Hepatocyte (in vitro differentiated cells): ENCODE measurements around the gene FSIP1. TPM values are rescaled to one million over a fixed set of nuclear protein-coding genes. Genes with fewer than 3 reads are reported as not detected.

Experiments used
- DNase-seq: peaks from one replicate; pipeline ENCODE4 v3.0.0-alpha.2; 2016; ENCODE audit warnings: low spot score
- H2AFZ ChIP-seq: fragments of 200-600 bp; sonication (generic); 2 replicates; pipeline ENCODE4 v1.6.0; 2016; ENCODE audit warnings: antibody characterized with exemption, mild to moderate bottlenecking
- H3K27ac ChIP-seq: fragments of 200-600 bp; sonication (generic); 2 replicates; pipeline ENCODE4 v1.5.1; 2016; ENCODE audit warnings: mild to moderate bottlenecking
- H3K27me3 ChIP-seq: fragments of 200-600 bp; sonication (generic); 2 replicates; pipeline ENCODE4 v1.6.1; 2016
- H3K36me3 ChIP-seq: fragments of 200-600 bp; sonication (generic); replicated peaks from 2 replicates; pipeline ENCODE4 v1.5.1; 2016; ENCODE audit warnings: low read depth; ENCODE audit not compliant: insufficient read depth
- H3K4me1 ChIP-seq: fragments of 200-600 bp; sonication (generic); 2 replicates; pipeline ENCODE4 v1.5.1; 2016; ENCODE audit warnings: mild to moderate bottlenecking, moderate library complexity; ENCODE audit not compliant: insufficient read depth
- H3K4me2 ChIP-seq: fragments of 200-600 bp; sonication (generic); 2 replicates; pipeline ENCODE4 v1.6.0; 2016
- H3K4me3 ChIP-seq: fragments of 200-600 bp; sonication (generic); 2 replicates; pipeline ENCODE4 v1.5.1; 2016; ENCODE audit warnings: mild to moderate bottlenecking
- H3K79me2 ChIP-seq: fragments of 200-600 bp; sonication (generic); 2 replicates; pipeline ENCODE4 v1.6.0; 2017; ENCODE audit warnings: mild to moderate bottlenecking
- H3K9me2 ChIP-seq: fragments of 200-600 bp; sonication (generic); replicated peaks from 2 replicates; pipeline ENCODE4 v1.6.0; 2017; ENCODE audit warnings: mild to moderate bottlenecking; ENCODE audit not compliant: insufficient read depth
- H3K9me3 ChIP-seq: fragments of 200-600 bp; sonication (generic); 2 replicates; pipeline ENCODE4 v1.5.1; 2016; ENCODE audit warnings: low read depth, mild to moderate bottlenecking
- H4K20me1 ChIP-seq: fragments of 200-600 bp; sonication (generic); 2 replicates; pipeline ENCODE4 v1.6.0; 2016; ENCODE audit warnings: mild to moderate bottlenecking; ENCODE audit not compliant: insufficient read depth, poor library complexity, severe bottlenecking
- EZH2 ChIP-seq: fragments of 200-600 bp; sonication (generic); IDR thresholded peaks from 2 replicates; pipeline ENCODE4 v1.6.1; 2016; ENCODE audit warnings: antibody characterized with exemption, mild to moderate bottlenecking, borderline replicate concordance
- EZH2phosphoT487 ChIP-seq: fragments of 200-600 bp; sonication (generic); IDR thresholded peaks from one replicate; pipeline ENCODE4 v1.6.1; 2018; ENCODE audit warnings: antibody characterized with exemption, mild to moderate bottlenecking, low read depth, moderate library complexity; ENCODE audit not compliant: unreplicated experiment, severe bottlenecking
- WGBS: methylation state at CpG from one replicate; pipeline ENCODE4 v1.1.6; 2016; ENCODE audit warnings: low lambda C conversion rate; ENCODE audit errors: missing lambda C conversion rate; 5-methylcytosine and 5-hydroxymethylcytosine counted together
- polyA plus RNA-seq: library from polyadenylated mRNA; unstranded; fragments of >200 nt; fragmentation: Nextera tagmentation; extraction: Ambion mirVana; gene quantifications from 2 replicates; pipeline ENCODE4 v1.2.1, GENCODE V29; 2016
- total RNA-seq: library from RNA; depleted of rRNA; stranded (reverse); fragments of >200 nt; gene quantifications from 2 replicates; pipeline ENCODE4 v1.2.3, GENCODE V29; 2014
- TF ChIP-seq, protein P1 (sequence below): fragments of 200-600 bp; sonication (generic); IDR thresholded peaks from 2 replicates; pipeline ENCODE4 v1.5.1; 2016; ENCODE audit warnings: antibody characterized with exemption, mild to moderate bottlenecking; ENCODE audit not compliant: poor library complexity

The FSIP1 gene
- total and polyA plus RNA-seq, 2 experiments from 2014 or later: 0.60 to 0.79 TPM

DNA sequence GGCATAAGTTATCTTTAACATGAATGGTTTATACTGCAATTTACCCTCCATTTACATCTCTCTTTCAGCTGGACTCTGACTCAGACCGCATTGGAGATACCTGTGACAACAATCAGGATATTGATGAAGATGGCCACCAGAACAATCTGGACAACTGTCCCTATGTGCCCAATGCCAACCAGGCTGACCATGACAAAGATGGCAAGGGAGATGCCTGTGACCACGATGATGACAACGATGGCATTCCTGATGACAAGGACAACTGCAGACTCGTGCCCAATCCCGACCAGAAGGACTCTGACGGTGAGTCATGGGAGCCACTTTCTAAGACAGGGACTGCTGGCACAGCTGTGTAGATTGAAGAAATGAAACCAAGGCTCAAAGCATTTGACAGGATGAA lies 190.1 kb downstream of the FSIP1 start:
- Histone ChIP-seq H3K79me2 (no peaks in the 10 kb centered on the region), H3K36me3 (no peaks in the 10 kb centered on the region), H4K20me1 (no peaks in the 10 kb centered on the region), H3K9me3 (no peaks in the 10 kb centered on the region), H3K9me2 (no peaks in the 10 kb centered on the region), H3K4me1 (no peaks in the 10 kb centered on the region), H3K4me2 (no peak overlapping the region), H3K27ac (no peak overlapping the region), H2AFZ (no peak overlapping the region), H3K4me3 (no peak overlapping the region), H3K27me3 (no peaks in the 10 kb centered on the region)
- WGBS: over 99% methylated on average over 6 of the region's 6 CpGs
- no peak for DNase-seq
- TF ChIP-seq, protein P1, sequence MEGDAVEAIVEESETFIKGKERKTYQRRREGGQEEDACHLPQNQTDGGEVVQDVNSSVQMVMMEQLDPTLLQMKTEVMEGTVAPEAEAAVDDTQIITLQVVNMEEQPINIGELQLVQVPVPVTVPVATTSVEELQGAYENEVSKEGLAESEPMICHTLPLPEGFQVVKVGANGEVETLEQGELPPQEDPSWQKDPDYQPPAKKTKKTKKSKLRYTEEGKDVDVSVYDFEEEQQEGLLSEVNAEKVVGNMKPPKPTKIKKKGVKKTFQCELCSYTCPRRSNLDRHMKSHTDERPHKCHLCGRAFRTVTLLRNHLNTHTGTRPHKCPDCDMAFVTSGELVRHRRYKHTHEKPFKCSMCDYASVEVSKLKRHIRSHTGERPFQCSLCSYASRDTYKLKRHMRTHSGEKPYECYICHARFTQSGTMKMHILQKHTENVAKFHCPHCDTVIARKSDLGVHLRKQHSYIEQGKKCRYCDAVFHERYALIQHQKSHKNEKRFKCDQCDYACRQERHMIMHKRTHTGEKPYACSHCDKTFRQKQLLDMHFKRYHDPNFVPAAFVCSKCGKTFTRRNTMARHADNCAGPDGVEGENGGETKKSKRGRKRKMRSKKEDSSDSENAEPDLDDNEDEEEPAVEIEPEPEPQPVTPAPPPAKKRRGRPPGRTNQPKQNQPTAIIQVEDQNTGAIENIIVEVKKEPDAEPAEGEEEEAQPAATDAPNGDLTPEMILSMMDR: no peak
- TF ChIP-seq EZH2phosphoT487 (no peak), EZH2 (no peak)

DNA sequence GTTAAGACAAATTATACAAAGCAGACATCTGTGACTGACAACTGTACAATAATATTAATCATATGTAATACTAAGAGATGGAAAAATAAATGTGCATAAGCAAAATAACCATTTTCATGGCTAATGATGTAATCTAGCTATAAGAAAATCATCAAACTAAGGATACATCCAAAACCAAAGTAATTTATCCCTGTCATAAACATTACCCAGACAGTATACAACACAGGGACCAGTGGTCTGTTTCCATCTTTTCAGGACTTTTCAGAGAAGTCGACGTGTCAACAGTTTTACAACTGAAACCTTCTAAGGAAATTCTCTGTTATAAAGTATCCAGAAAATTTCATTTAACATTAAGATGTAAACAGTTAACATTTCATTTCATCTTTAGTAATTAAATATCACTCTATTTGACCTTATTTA lies 190.7 kb downstream of the FSIP1 start:
- H3K4me1 ChIP-seq: no peaks in the 10 kb centered on the region
- H3K4me2 ChIP-seq: no peak overlapping the region
- H4K20me1 ChIP-seq: no peaks in the 10 kb centered on the region
- H3K27me3 ChIP-seq: no peaks in the 10 kb centered on the region
- H3K27ac ChIP-seq: no peak overlapping the region
- H3K79me2 ChIP-seq: no peaks in the 10 kb centered on the region
- no peaks in the 10 kb centered on the region for H3K9me3 ChIP-seq
- no peaks in the 10 kb centered on the region for H3K9me2 ChIP-seq
- no peak overlapping the region for H2AFZ ChIP-seq
- no peaks in the 10 kb centered on the region for H3K36me3 ChIP-seq
- H3K4me3 ChIP-seq: no peak overlapping the region
- WGBS: 89% methylated on average over 2 of the region's 2 CpGs
- DNase-seq: no peak
- TF ChIP-seq, protein P1: no peak

DNA sequence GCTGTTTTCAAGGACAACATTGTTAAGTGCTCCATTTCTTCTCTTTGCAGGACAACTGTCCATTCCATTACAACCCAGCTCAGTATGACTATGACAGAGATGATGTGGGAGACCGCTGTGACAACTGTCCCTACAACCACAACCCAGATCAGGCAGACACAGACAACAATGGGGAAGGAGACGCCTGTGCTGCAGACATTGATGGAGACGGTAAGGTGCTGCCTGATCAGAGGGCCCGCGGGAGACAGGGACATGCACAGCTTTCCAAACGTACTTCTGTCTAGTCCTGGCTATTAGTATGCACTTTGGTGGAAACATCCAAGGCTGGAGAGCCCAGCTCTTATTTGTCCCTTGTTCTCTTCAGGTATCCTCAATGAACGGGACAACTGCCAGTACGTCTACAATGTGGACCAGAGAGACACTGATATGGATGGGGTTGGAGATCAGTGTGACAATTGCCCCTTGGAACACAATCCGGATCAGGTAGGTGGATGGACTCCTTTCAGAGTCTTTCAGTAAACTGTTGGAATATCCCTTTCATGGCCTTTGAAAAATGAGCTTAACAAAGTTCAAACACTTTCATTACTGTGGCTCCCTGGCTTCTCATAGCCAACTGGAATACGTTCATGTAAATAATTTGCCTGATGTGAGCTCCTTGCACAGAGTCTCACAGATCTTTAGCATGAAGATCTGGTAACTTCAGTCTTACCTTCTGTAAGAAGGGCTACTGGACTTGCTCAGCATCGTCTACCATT lies 191.3 kb downstream of the FSIP1 start:
- Histone ChIP-seq H2AFZ (no peak overlapping the region), H4K20me1 (no peaks in the 10 kb centered on the region), H3K4me1 (no peaks in the 10 kb centered on the region), H3K27me3 (no peaks in the 10 kb centered on the region), H3K9me3 (no peaks in the 10 kb centered on the region), H3K4me2 (no peak overlapping the region), H3K36me3 (no peaks in the 10 kb centered on the region), H3K9me2 (no peaks in the 10 kb centered on the region), H3K79me2 (no peaks in the 10 kb centered on the region), H3K4me3 (no peak overlapping the region), H3K27ac (no peak overlapping the region)
- no peak for DNase-seq
- 96% methylated on average over 11 of the region's 11 CpGs for WGBS
- TF ChIP-seq, protein P1: no peak
- TF ChIP-seq EZH2 (no peak), EZH2phosphoT487 (no peak)
